ENCODE data around the gene KLHL28. TPM values are rescaled to one million over a fixed set of nuclear protein-coding genes. Genes with fewer than 3 reads are reported as not detected.

The KLHL28 gene
- total RNA-seq, 1 donor from 2014 or later, result 25.3 TPM

- ChIA-PET POLR2A (interaction anchor here (0.6 to 4.2 kb wide), 12 partner anchors 12 to 292 kb away, joined by 3 to 64 read pairs (median 4); partner anchors contain the start of genes FANCM, FKBP3, MIS18BP1 and PRPF39), CTCF (no interaction called here)
- no peak for TF ChIP-seq CTCF (IDR thresholded peaks at IDR 0.05)
- no peak overlapping the region for H3K4me3 Mint-ChIP-seq
- H3K27ac Mint-ChIP-seq, result no peak overlapping the region
- H3K4me1 Mint-ChIP-seq, result peaks cover 54% of the 10 kb centered on the region
- peaks cover 13% of the 10 kb centered on the region for H3K36me3 Mint-ChIP-seq (ENCODE audit: low read depth)
- intact Hi-C loops (cut with micrococcal nuclease), result loop anchor here (1.0 to 5.0 kb wide), 3 partner anchors 11 to 306 kb away; a partner anchor contains a TSS
- ATAC-seq (ENCODE audit: low read depth) (peak; percentile 29), DNase-seq (peak; percentile 24)
- H3K27me3 Mint-ChIP-seq, result no peaks in the 10 kb centered on the region
- H3K9me3 Mint-ChIP-seq, result peaks cover 12% of the 10 kb centered on the region
Observed at GRCh38 chr14:44961151-44961553, 595 bp downstream of the KLHL28 start.

GRCh38 chr14:44960646-44961045, 1.1 kb downstream of the KLHL28 start:
- no peaks in the 10 kb centered on the region for H3K27me3 Mint-ChIP-seq
- intact Hi-C loops (cut with micrococcal nuclease), result loop anchor here (1.0 to 5.0 kb wide), 3 partner anchors 10 to 307 kb away; a partner anchor contains a TSS
- peaks cover 12% of the 10 kb centered on the region for H3K9me3 Mint-ChIP-seq
- H3K4me1 Mint-ChIP-seq, result peaks cover 53% of the 10 kb centered on the region
- ATAC-seq (ENCODE audit: low read depth) (no peak), DNase-seq (no peak)
- CTCF ChIA-PET, result no interaction called here
- POLR2A ChIA-PET, result interaction anchor here (0.6 to 4.2 kb wide), 8 partner anchors 11 to 293 kb away, joined by 3 to 64 read pairs (median 4); partner anchors contain the start of genes FANCM, FKBP3, MIS18BP1 and PRPF39
- H3K4me3 Mint-ChIP-seq, result no peak overlapping the region
- H3K36me3 Mint-ChIP-seq (ENCODE audit: low read depth), result peaks cover 16% of the 10 kb centered on the region
- H3K27ac Mint-ChIP-seq, result peak overlapping the region; percentile 21
- no peak for TF ChIP-seq CTCF (IDR thresholded peaks at IDR 0.05)

- TF ChIP-seq CTCF (IDR thresholded peaks at IDR 0.05), result no peak
- Mint-ChIP-seq H3K4me3 (no peak overlapping the region), H3K27me3 (no peaks in the 10 kb centered on the region), H3K4me1 (peaks cover 49% of the 10 kb centered on the region), H3K36me3 (ENCODE audit: low read depth) (peaks cover 13% of the 10 kb centered on the region), H3K27ac (peak overlapping the region; percentile 21), H3K9me3 (peaks cover 10% of the 10 kb centered on the region)
- no peak for DNase-seq
- ChIA-PET POLR2A (interaction anchor here (0.7 to 4.2 kb wide), 3 partner anchors 20 to 293 kb away, joined by 3 to 64 read pairs (median 4); partner anchors contain the start of gene MIS18BP1), CTCF (no interaction called here)
- intact Hi-C loops (cut with micrococcal nuclease), result loop anchor here (5.0 kb wide), 1 partner anchor 307 kb away; no protein-coding TSS in a partner anchor
- no peak for ATAC-seq (ENCODE audit: low read depth)
Observed at GRCh38 chr14:44960146-44960545, 1.6 kb downstream of the KLHL28 start.

- peaks cover 43% of the 10 kb centered on the region for H3K4me1 Mint-ChIP-seq
- H3K27me3 Mint-ChIP-seq, result no peaks in the 10 kb centered on the region
- intact Hi-C loops (cut with micrococcal nuclease), result no loop called here
- peaks cover 9% of the 10 kb centered on the region for H3K36me3 Mint-ChIP-seq (ENCODE audit: low read depth)
- H3K9me3 Mint-ChIP-seq, result peaks cover 7% of the 10 kb centered on the region
- CTCF ChIA-PET, result no interaction called here
- ATAC-seq (ENCODE audit: low read depth), result no peak
- POLR2A ChIA-PET, result no interaction called here
- no peak overlapping the region for H3K27ac Mint-ChIP-seq
- no peak for TF ChIP-seq CTCF (IDR thresholded peaks at IDR 0.05)
- no peak overlapping the region for H3K4me3 Mint-ChIP-seq
- DNase-seq, result no peak
Observed at GRCh38 chr14:44959538-44959937, 2.2 kb downstream of the KLHL28 start.

GRCh38 chr14:44956866-44957265, 4.9 kb downstream of the KLHL28 start:
- H3K9me3 Mint-ChIP-seq, result no peaks in the 10 kb centered on the region
- no peak overlapping the region for H3K27ac Mint-ChIP-seq
- peaks cover 17% of the 10 kb centered on the region for H3K36me3 Mint-ChIP-seq (ENCODE audit: low read depth)
- POLR2A ChIA-PET, result no interaction called here
- peaks cover 27% of the 10 kb centered on the region for H3K4me1 Mint-ChIP-seq
- no peaks in the 10 kb centered on the region for H3K27me3 Mint-ChIP-seq
- no peak for ATAC-seq (ENCODE audit: low read depth)
- TF ChIP-seq CTCF (IDR thresholded peaks at IDR 0.05), result no peak
- DNase-seq, result no peak
- intact Hi-C loops (cut with micrococcal nuclease), result no loop called here
- CTCF ChIA-PET, result no interaction called here
- H3K4me3 Mint-ChIP-seq, result no peak overlapping the region
